ENCODE results near the gene SCNN1B. TPM values are rescaled to one million over a fixed set of nuclear protein-coding genes. Genes with fewer than 3 reads are reported as not detected.

The SCNN1B gene
- total RNA-seq, 2 donors from 2014 or later: 9.2 to 11.8 TPM

GRCh38 chr16:23391381-23392222 lies 89.5 kb downstream of the SCNN1B start:
- Histone ChIP-seq H3K27me3 (replicated peaks; ENCODE audit: insufficient read depth) (no peaks in the 10 kb centered on the region), H3K36me3 (no peaks in the 10 kb centered on the region), H3K9me3 (no peaks in the 10 kb centered on the region), H3K4me1 (replicated peaks) (peaks cover 9% of the 10 kb centered on the region), H3K27ac (peak overlapping the region; percentile 50 to 79), H3K4me3 (no peak overlapping the region)
- no peak for TF ChIP-seq POLR2A (IDR thresholded peaks at IDR 0.05)
- no peak for TF ChIP-seq CTCF (IDR thresholded peaks at IDR 0.05)
- TF ChIP-seq POLR2AphosphoS5 (IDR thresholded peaks at IDR 0.05): no peak
- intact Hi-C loops (cut with DNase I): no loop called here
- 82% methylated on average over 17 of the region's 17 CpGs for WGBS
- no peak for DNase-seq (ENCODE audit: low spot score)

DNA sequence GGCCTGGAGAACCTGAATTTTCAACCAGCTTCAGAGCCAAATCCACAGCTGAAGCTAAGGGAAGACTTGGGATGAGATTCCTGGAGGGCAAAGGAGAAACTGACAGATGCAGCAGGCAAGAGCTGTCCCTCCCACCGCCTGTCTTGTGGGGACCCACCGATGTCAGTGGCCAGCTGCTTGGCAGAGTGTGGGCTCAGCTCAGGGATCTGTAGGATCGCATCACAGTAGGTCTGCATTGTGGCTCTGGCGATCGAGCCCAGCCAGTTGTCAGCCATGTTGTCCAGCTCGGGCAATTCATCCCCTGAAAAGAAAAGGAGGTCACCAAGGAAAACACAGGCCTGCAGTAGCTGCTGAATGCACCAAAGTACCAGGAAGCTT lies 90.1 kb downstream of the SCNN1B start:
- H3K4me3 ChIP-seq: no peak overlapping the region
- H3K9me3 ChIP-seq: no peaks in the 10 kb centered on the region
- DNase-seq (ENCODE audit: low spot score): no peak
- peaks cover 9% of the 10 kb centered on the region for H3K4me1 ChIP-seq (replicated peaks)
- peaks cover 0 to 2% of the 10 kb centered on the region in 2 donors for H3K36me3 ChIP-seq
- H3K27me3 ChIP-seq (replicated peaks; ENCODE audit: insufficient read depth): no peaks in the 10 kb centered on the region
- TF ChIP-seq POLR2A (IDR thresholded peaks at IDR 0.05): no peak
- no peak for TF ChIP-seq CTCF (IDR thresholded peaks at IDR 0.05)
- no peak for TF ChIP-seq POLR2AphosphoS5 (IDR thresholded peaks at IDR 0.05)
- 97% methylated on average over 6 of the region's 6 CpGs for WGBS
- peak overlapping the region; percentile 50 to 79 for H3K27ac ChIP-seq
- intact Hi-C loops (cut with DNase I): no loop called here

- no peak for TF ChIP-seq POLR2AphosphoS5 (IDR thresholded peaks at IDR 0.05)
- no peak for TF ChIP-seq CTCF (IDR thresholded peaks at IDR 0.05)
- no peak for TF ChIP-seq POLR2A (IDR thresholded peaks at IDR 0.05)
- no peaks in the 10 kb centered on the region for H3K9me3 ChIP-seq
- H3K4me1 ChIP-seq (replicated peaks): peaks cover 9% of the 10 kb centered on the region
- no peak overlapping the region for H3K4me3 ChIP-seq
- no peaks in the 10 kb centered on the region for H3K27me3 ChIP-seq (replicated peaks; ENCODE audit: insufficient read depth)
- intact Hi-C loops (cut with DNase I): no loop called here
- H3K36me3 ChIP-seq: peaks cover 0 to 13% of the 10 kb centered on the region in 2 donors
- H3K27ac ChIP-seq: peak overlapping the region; percentile 50 to 79
- WGBS: 72% methylated on average over 4 of the region's 4 CpGs
- DNase-seq (ENCODE audit: low spot score): no peak
Measured at GRCh38 chr16:23394141-23394831, 92.2 kb downstream of the SCNN1B start.

DNA sequence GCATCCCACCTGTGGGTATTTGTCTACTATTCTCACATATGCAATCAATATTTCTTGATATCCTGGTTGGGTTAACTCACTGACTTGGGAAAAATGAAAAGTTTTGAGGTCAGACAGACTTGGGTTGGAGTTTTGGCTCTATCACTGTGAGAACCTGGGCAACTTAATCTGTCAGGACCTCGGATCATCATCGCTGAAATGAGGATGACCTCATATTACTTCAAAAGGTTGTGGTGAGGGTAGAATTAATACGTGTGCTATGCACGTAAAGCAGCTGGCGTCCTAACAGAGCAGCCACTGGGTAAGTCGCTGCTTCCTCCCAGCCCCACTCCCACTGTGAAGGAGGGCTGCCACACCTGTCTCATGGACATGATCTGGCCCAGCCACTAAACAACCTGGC lies 93.6 kb downstream of the SCNN1B start:
- no peak for TF ChIP-seq POLR2A (IDR thresholded peaks at IDR 0.05)
- no peak for TF ChIP-seq POLR2AphosphoS5 (IDR thresholded peaks at IDR 0.05)
- H3K4me3 ChIP-seq: no peak overlapping the region
- no peaks in the 10 kb centered on the region for H3K9me3 ChIP-seq
- 92% methylated on average over 6 of the region's 6 CpGs for WGBS
- intact Hi-C loops (cut with DNase I): no loop called here
- H3K27me3 ChIP-seq (replicated peaks; ENCODE audit: insufficient read depth): no peaks in the 10 kb centered on the region
- no peak for DNase-seq (ENCODE audit: low spot score)
- H3K4me1 ChIP-seq (replicated peaks): peaks cover 9% of the 10 kb centered on the region
- no peak overlapping the region for H3K27ac ChIP-seq
- peaks cover 0 to 13% of the 10 kb centered on the region in 2 donors for H3K36me3 ChIP-seq

DNA sequence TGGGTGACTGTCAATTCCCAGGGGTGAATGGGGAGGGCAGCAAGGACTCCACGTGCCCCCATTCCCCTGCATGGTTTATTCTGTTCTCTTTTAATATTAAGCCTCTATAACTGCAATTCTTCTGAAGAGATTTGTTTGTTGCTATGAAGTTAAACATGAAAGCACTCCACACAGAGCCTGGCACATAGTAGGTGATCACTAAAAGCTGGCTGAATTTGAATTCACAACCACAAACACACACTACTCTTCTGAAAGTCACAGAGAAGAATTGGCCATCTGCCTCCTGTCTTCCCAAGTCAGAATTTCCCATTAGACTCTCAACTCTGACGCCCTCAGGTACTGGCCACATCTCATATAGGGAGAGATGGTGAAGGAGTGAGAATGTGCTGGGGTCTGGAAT lies 95.4 kb downstream of the SCNN1B start:
- no peak for DNase-seq (ENCODE audit: low spot score)
- H3K36me3 ChIP-seq: peaks cover 0 to 13% of the 10 kb centered on the region in 2 donors
- TF ChIP-seq CTCF (IDR thresholded peaks at IDR 0.05) (no peak), POLR2A (IDR thresholded peaks at IDR 0.05) (no peak)
- no peaks in the 10 kb centered on the region for H3K4me1 ChIP-seq (replicated peaks)
- no peaks in the 10 kb centered on the region for H3K27me3 ChIP-seq (replicated peaks; ENCODE audit: insufficient read depth)
- no peaks in the 10 kb centered on the region for H3K9me3 ChIP-seq
- no peak overlapping the region for H3K27ac ChIP-seq
- intact Hi-C loops (cut with DNase I): no loop called here
- no peak overlapping the region for H3K4me3 ChIP-seq
- WGBS: 94% methylated on average over 2 of the region's 2 CpGs
